GM12878 (cell line): ENCODE data around the gene SLC12A6. TPM values are rescaled to one million over a fixed set of nuclear protein-coding genes. Genes with fewer than 3 reads are reported as not detected.
A peak's percentile ranks its signal among the peaks of the same experiment; 100 is the strongest.

ENCODE experiments used
- ATAC-seq: fragments of 200-7000 bp; cut with Tn5 transposase; 3 replicates; pipeline ENCODE4 v1.9.1; 2020; ENCODE audit warnings: mild to moderate bottlenecking, moderate library complexity
- BruUV-seq: library from RNA; stranded (reverse); fragments of 400-500 nt; replicated peaks from 2 replicates; lab custom pipeline; 2021; lab: Mats Ljungman, UMichigan
- CTCF ChIA-PET: fragments of 300-600 bp; sonication (Branson Sonifier 250); formaldehyde crosslinking; extraction: SDS; loops from one replicate; lab custom pipeline; 2021; ENCODE audit warnings: inconsistent platforms; lab: Yijun Ruan, JAX
- POLR2A ChIA-PET: fragments of 350-600 bp; formaldehyde crosslinking; extraction: SDS; loops from one replicate; lab custom pipeline; 2021; ENCODE audit warnings: inconsistent platforms; lab: Charles Lee
- RAD21 ChIA-PET: fragments of 300-600 bp; sonication (Branson Sonifier 250); formaldehyde crosslinking; loops from one replicate; lab custom pipeline; 2023; ENCODE audit warnings: antibody characterized with exemption; ENCODE audit not compliant: unreplicated experiment; lab: Charles Lee
- SMC1A ChIA-PET: fragments of 300-600 bp; sonication (Branson Sonifier 250); formaldehyde crosslinking; loops from one replicate; lab custom pipeline; 2023; ENCODE audit not compliant: unreplicated experiment, uncharacterized antibody; lab: Charles Lee
- DNase-seq: peaks from one replicate; pipeline ENCODE4 v3.0.0-alpha.2; 2011; ENCODE audit warnings: low read depth, low spot score
- FAIRE-seq: peaks from 3 replicates; lab custom pipeline; 2011; peaks lifted over from hg19 to GRCh38; lab: Jason Lieb, UNC
- H2AFZ ChIP-seq: 2 replicates; pipeline ENCODE4 v1.6.0; 2011; ENCODE audit warnings: low read depth, low read length, control low read depth; ENCODE audit not compliant: control insufficient read depth
- H3K27ac ChIP-seq: 2 replicates; pipeline ENCODE4 v1.5.1; 2011; ENCODE audit warnings: control low read depth; ENCODE audit not compliant: control insufficient read depth, insufficient read depth
- H3K27me3 ChIP-seq, 2 experiments: replicated peaks in 1 of 2; 2 replicates each; pipeline versions ENCODE4 v1.6.0 to v1.6.1; 2011; ENCODE audit warnings: low read length in 1 of 2; ENCODE audit not compliant: control insufficient read depth in 2 of 2, insufficient read depth in 2 of 2
- H3K36me3 ChIP-seq, 2 experiments: 2 replicates each; pipeline ENCODE4 v1.5.1; 2011; ENCODE audit warnings: low read length in 1 of 2; ENCODE audit not compliant: control insufficient read depth in 2 of 2, insufficient read depth in 2 of 2
- H3K4me1 ChIP-seq: 2 replicates; pipeline ENCODE4 v1.6.1; 2011; ENCODE audit warnings: mild to moderate bottlenecking, low read length, moderate library complexity, mixed read lengths; ENCODE audit not compliant: control insufficient read depth, insufficient read depth
- H3K4me2 ChIP-seq: 2 replicates; pipeline ENCODE4 v1.6.0; 2011; ENCODE audit warnings: control low read depth; ENCODE audit not compliant: control insufficient read depth, insufficient read depth
- H3K4me3 ChIP-seq: fragments of 200-600 bp; sonication (generic); 2 replicates; pipeline ENCODE4 v1.5.1; 2016
- H3K79me2 ChIP-seq: 2 replicates; pipeline ENCODE4 v1.6.0; 2011; ENCODE audit warnings: low read length; ENCODE audit not compliant: control insufficient read depth, insufficient read depth
- H3K9ac ChIP-seq: 2 replicates; pipeline ENCODE4 v1.8.0; 2011; ENCODE audit warnings: low read length, control low read depth, mixed read lengths; ENCODE audit not compliant: control insufficient read depth, insufficient read depth
- H3K9me3 ChIP-seq: replicated peaks from 3 replicates; pipeline ENCODE4 v1.5.1; 2011; ENCODE audit warnings: mild to moderate bottlenecking, low read length; ENCODE audit not compliant: control insufficient read depth, insufficient read depth
- H4K20me1 ChIP-seq: 2 replicates; pipeline ENCODE4 v1.6.0; 2011; ENCODE audit not compliant: control insufficient read depth, insufficient read depth
- CHD2 ChIP-seq: IDR thresholded peaks from 2 replicates; pipeline ENCODE4 v1.6.1; 2011; ENCODE audit warnings: low read depth, low read length, improper control_type of control experiment, borderline replicate concordance
- HSF1 ChIP-seq: fragments of 150-350 bp; IDR thresholded peaks from 2 replicates; pipeline ENCODE4 v1.6.1; 2014; ENCODE audit warnings: mild to moderate bottlenecking, low read depth, low read length
- POLR2A ChIP-seq: IDR thresholded peaks from 2 replicates; pipeline ENCODE4 v1.6.1; 2011; ENCODE audit warnings: low read depth, mild to moderate bottlenecking, low read length
- RUNX3 ChIP-seq: IDR thresholded peaks from 2 replicates; pipeline ENCODE4 v1.6.1; 2012; ENCODE audit warnings: low read length, inconsistent platforms
- SMAD1 ChIP-seq: fragments of 450-650 bp; IDR thresholded peaks from 2 replicates; pipeline ENCODE4 v1.6.1; 2018; ENCODE audit warnings: mild to moderate bottlenecking, low read depth; ENCODE audit not compliant: partially characterized antibody
- WGBS: methylation state at CpG from one replicate; pipeline ENCODE4 v1.1.6; 2016; ENCODE audit warnings: low lambda C conversion rate; ENCODE audit not compliant: insufficient replicate concordance, insufficient coverage; ENCODE audit errors: missing lambda C conversion rate; 5-methylcytosine and 5-hydroxymethylcytosine counted together
- in situ Hi-C: fragments of 300-500 bp; cut with MboI; formaldehyde crosslinking; loops from 9 replicates; pipeline ENCODE4 v1.14.3; 2018; ENCODE audit warnings: mixed read lengths
- intact Hi-C: fragments of 100-400 bp; cut with micrococcal nuclease; formaldehyde crosslinking; loops from one replicate; pipeline ENCODE4 v1.14.2; 2022; ENCODE audit not compliant: unreplicated experiment
- polyA plus RNA-seq, 11 experiments: library from polyadenylated mRNA; depleted of rRNA in 4 of 11; unstranded in 6 of 11; stranded (reverse) in 5 of 11; fragments of >200 nt; fragmentation: Nextera tagmentation in 4 of 11; fragmentation: Illumina TruSeq in 1 of 11; extraction: Ambion mirVana in 4 of 11; extraction: Trizol in 1 of 11; gene quantifications; 1 replicate in 1 of 11; 2 replicates in 10 of 11; pipeline versions ENCODE4 v1.2.1 to v1.2.3, GENCODE V29; 2011 to 2016; ENCODE audit warnings: inconsistent platforms in 2 of 11, missing spikeins in 2 of 11, low read depth in 1 of 11
- total RNA-seq, 4 experiments: library from RNA; depleted of rRNA in 3 of 4; stranded (reverse); fragments of >200 nt in 3 of 4; fragmentation: Illumina TruSeq in 1 of 4; extraction: Trizol in 1 of 4; gene quantifications; 2 replicates each; pipeline versions ENCODE4 v1.2.1 to v1.2.3, GENCODE V29; 2013 to 2021

SLC12A6 gene
- total and polyA plus RNA-seq, 10 of the 15 experiments (the other 5 are each of a cell fraction or from before 2014, with no cell fraction given): 4.7 to 94.4 (median 34.2) TPM

DNA sequence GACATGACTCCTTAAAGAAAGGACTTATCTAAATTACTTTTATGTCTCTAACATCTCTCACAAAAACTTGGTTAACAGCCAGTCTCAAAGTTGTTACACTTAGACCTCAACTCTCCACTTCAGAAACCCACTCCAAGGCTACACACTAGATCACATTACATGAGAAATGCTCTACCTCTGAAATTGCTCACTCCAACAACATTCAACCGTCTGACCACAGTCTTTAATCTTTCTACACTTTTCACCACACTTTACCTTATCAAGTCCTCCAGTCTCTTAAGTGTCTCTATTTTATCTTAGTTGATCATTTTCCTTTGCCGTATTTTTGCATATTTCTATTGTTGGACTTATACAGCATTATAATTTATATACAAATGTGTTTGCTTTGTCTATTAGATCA is 5.8 kb downstream of the SLC12A6 start:
- in situ Hi-C loops (no loop called here), intact Hi-C loops (no loop called here)
- ChIA-PET POLR2A (interaction anchor here (2.8 kb wide), 1 partner anchor 13 kb away, joined by 15 read pairs; no protein-coding TSS in a partner anchor), SMC1A (interaction anchor here (5.4 kb wide), 1 partner anchor 15 kb away, joined by 42 read pairs; no protein-coding TSS in a partner anchor), CTCF (no interaction called here)
- Histone ChIP-seq H2AFZ (no peak overlapping the region), H3K4me1 (peaks cover 28% of the 10 kb centered on the region), H3K27ac (peak overlapping the region; percentile 94), H3K79me2 (peaks cover 91% of the 10 kb centered on the region), H3K9me3 (no peaks in the 10 kb centered on the region), H3K4me2 (peak overlapping the region; percentile 67), H3K27me3 (no peaks in the 10 kb centered on the region), H3K36me3 (no peaks in the 10 kb centered on the region), H4K20me1 (no peaks in the 10 kb centered on the region)
- BruUV-seq: no TSS peak
- no peak for FAIRE-seq
- ATAC-seq: peak; percentile 13; the same call in 2 of the 3 replicates
- no peak for DNase-seq
- 53% methylated on average over 2 of the region's 2 CpGs for WGBS
- TF ChIP-seq RUNX3 (peak; percentile 61), POLR2A (no peak), SMAD1 (no peak), HSF1 (no peak), CHD2 (no peak)
- TF ChIP-seq, all 136 proteins: peak for 1
- RAD21 ChIA-PET: interaction anchor here (1.3 kb wide), 1 partner anchor 11 kb away, joined by 5 read pairs; no protein-coding TSS in a partner anchor
- Histone ChIP-seq H3K4me3 (peak overlapping the region; percentile 8), H3K9ac (0 out of 2 replicates have a peak overlapping the region, but pooled peaks have one; percentile 24)
